ENCODE measurements around the gene MT1M. TPM values are rescaled to one million over a fixed set of nuclear protein-coding genes. Genes with fewer than 3 reads are reported as not detected.

The MT1M gene
- total and polyA plus RNA-seq, 2 of the 8 experiments (the other 6 are each of a cell fraction or from before 2014, with no cell fraction given) = 2.1 TPM; not detected in 1

DNA sequence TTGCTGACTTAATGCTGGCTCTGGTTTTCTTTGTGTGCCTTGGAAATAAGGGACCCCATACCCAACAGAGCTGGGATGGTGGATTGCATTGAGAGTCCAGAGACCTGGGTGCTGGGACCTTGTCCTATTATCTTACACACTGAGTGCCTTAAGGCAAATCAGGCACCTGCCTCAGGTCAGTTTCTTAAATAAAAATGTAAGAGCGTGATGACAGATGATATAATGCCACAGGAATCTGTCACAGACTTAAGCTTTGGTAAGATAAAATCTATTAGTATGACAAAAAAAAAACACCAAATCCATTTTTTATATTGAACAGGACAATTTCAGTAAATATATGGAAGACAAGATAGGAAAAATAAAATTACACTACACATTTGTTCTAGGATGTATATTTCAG, 7.6 kb downstream of the MT1M start:
- H3K4ac ChIP-seq (replicated peaks; ENCODE audit: insufficient read length, low read depth, low read length) = no peak overlapping the region
- H3K4me1 ChIP-seq (replicated peaks in 1 of 4; ENCODE audit: control insufficient read depth in 3 of 4, insufficient read depth in 4 of 4, low read length in 3 of 4) = peaks cover 3 to 22% (median 7%) of the 10 kb centered on the region in 4 experiments
- no peak for FAIRE-seq
- no peak overlapping the region for H3K27ac ChIP-seq (ENCODE audit: low read depth, low read length)
- H3K23ac ChIP-seq (ENCODE audit: insufficient read length) = no peak overlapping the region
- no peak overlapping the region for H3K14ac ChIP-seq (ENCODE audit: insufficient read length)
- peaks cover 90 to 100% (median 99%) of the 10 kb centered on the region in 4 experiments for H3K27me3 ChIP-seq (replicated peaks in 1 of 4; ENCODE audit: control insufficient read depth in 3 of 4, extremely low read depth in 1 of 4, insufficient read depth in 3 of 4, low read length in 3 of 4)
- H2BK120ac ChIP-seq (replicated peaks; ENCODE audit: low read depth, low read length) = no peak overlapping the region
- no peak overlapping the region for H2BK20ac ChIP-seq (ENCODE audit: low read length)
- H3K4me3 ChIP-seq (ENCODE audit: extremely low read depth in 1 of 4, insufficient read depth in 2 of 4, low read depth in 3 of 4, low read length in 4 of 4) = no peak overlapping the region
- no peak overlapping the region for H2AK5ac ChIP-seq (ENCODE audit: low read depth, low read length)
- H3K36me3 ChIP-seq (ENCODE audit: control insufficient read depth in 2 of 4, insufficient read depth in 4 of 4, low read length in 3 of 4) = no peaks in the 10 kb centered on the region; a peak in 1 of 8 replicates
- ChIA-PET POLR2A (ENCODE audit: partially characterized antibody) (interaction anchor here (1.0 to 6.3 kb wide), 9 partner anchors 11 to 31 kb away, joined by 3 to 30 read pairs (median 4); partner anchors contain the start of genes MT1E and MT1F), CTCF (ENCODE audit: partially characterized antibody) (interaction anchor here (0.7 to 3.6 kb wide), 9 partner anchors 9 to 61 kb away, joined by 3 to 14 read pairs (median 4); partner anchors contain the start of genes MT1E and MT1G)
- no peak overlapping the region for H4K8ac ChIP-seq (ENCODE audit: extremely low read depth, insufficient read depth, low read length)
- no peak overlapping the region for H4K5ac ChIP-seq (ENCODE audit: insufficient read length, low read depth, low read length)
- no peaks in the 10 kb centered on the region for H3K9me3 ChIP-seq (ENCODE audit: insufficient read depth in 2 of 2, low read depth in 1 of 2, low read length in 1 of 2)
- no peak overlapping the region for H2BK15ac ChIP-seq (ENCODE audit: low read length)
- DNase-seq (ENCODE audit: low read depth in 1 of 2, low spot score in 2 of 2) = no peak
- no peak overlapping the region for H4K91ac ChIP-seq (replicated peaks; ENCODE audit: insufficient read length, low read length)
- no peak overlapping the region for H2AFZ ChIP-seq (ENCODE audit: low read length)
- no peaks in the 10 kb centered on the region for H3K79me1 ChIP-seq (ENCODE audit: low read depth, low read length)
- 93% methylated on average over 1 of the region's 1 CpG; no CpG with 5 or more reads in 1 of the 2 experiments for WGBS, 2 experiments (ENCODE audit: extremely low coverage in 1 of 2, insufficient coverage in 1 of 2, insufficient read length in 1 of 2, insufficient replicate concordance in 2 of 2, low coverage in 1 of 2, low lambda C conversion rate in 2 of 2, missing lambda C conversion rate in 1 of 2)
- H2BK5ac ChIP-seq (ENCODE audit: low read depth, low read length) = no peak overlapping the region
- H4K20me1 ChIP-seq (replicated peaks in 1 of 2; ENCODE audit: control insufficient read depth in 1 of 2, insufficient read depth in 2 of 2, low read length in 2 of 2) = peaks cover 6 to 31% of the 10 kb centered on the region in 2 experiments
- no peak overlapping the region for H3K4me2 ChIP-seq (ENCODE audit: insufficient read depth in 1 of 2, low read depth in 2 of 2, low read length in 2 of 2)
- H3K9ac ChIP-seq (replicated peaks in 1 of 4; ENCODE audit: extremely low read depth in 1 of 4, low read depth in 3 of 4, low read length in 3 of 4) = no peak overlapping the region
- H3K18ac ChIP-seq (ENCODE audit: extremely low read depth, low read length) = no peak overlapping the region
- no peak overlapping the region for H3K56ac ChIP-seq (replicated peaks; ENCODE audit: insufficient read length, low read depth, low read length)
- no peaks in the 10 kb centered on the region for H3K79me2 ChIP-seq (ENCODE audit: control insufficient read depth in 1 of 2, insufficient read depth in 2 of 2, low read length in 2 of 2)
- H3K23me2 ChIP-seq (ENCODE audit: low read depth, low read length) = peaks cover 9% of the 10 kb centered on the region
- H2BK12ac ChIP-seq (ENCODE audit: low read depth, low read length) = no peak overlapping the region
- TF ChIP-seq CHD2 (IDR thresholded peaks at IDR 0.05; ENCODE audit: low read length) (no peak), RAD21 (IDR thresholded peaks at IDR 0.05 in 1 of 2, conservative IDR thresholded peaks at IDR 0.05 in 1 of 2; ENCODE audit: low read depth in 2 of 2, low read length in 2 of 2) (no peak), EGR1 (IDR thresholded peaks at IDR 0.05; ENCODE audit: borderline replicate concordance, low read depth, low read length) (no peak), CREB1 (IDR thresholded peaks at IDR 0.05) (no peak), POLR2AphosphoS5 (IDR thresholded peaks at IDR 0.05; ENCODE audit: low read depth, low read length) (no peak), RXRA (IDR thresholded peaks at IDR 0.05; ENCODE audit: insufficient read depth, low read depth, low read length) (no peak), NRF1 (IDR thresholded peaks at IDR 0.05; ENCODE audit: low read depth, low read length) (no peak), POU5F1 (IDR thresholded peaks at IDR 0.05; ENCODE audit: low read depth, low read length) (no peak), CBX5 (IDR thresholded peaks at IDR 0.05; ENCODE audit: low read depth, low read length) (no peak), GTF2F1 (IDR thresholded peaks at IDR 0.05; ENCODE audit: borderline replicate concordance, low read depth, low read length) (no peak)
- TF ChIP-seq, protein P1, sequence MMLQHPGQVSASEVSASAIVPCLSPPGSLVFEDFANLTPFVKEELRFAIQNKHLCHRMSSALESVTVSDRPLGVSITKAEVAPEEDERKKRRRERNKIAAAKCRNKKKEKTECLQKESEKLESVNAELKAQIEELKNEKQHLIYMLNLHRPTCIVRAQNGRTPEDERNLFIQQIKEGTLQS (IDR thresholded peaks at IDR 0.05; ENCODE audit: insufficient read depth, low read depth, low read length) = no peak

Measured in H1 (cell line).